ENCODE results near the gene NOC4L. TPM values are rescaled to one million over a fixed set of nuclear protein-coding genes. Genes with fewer than 3 reads are reported as not detected.

Gene NOC4L
- total RNA-seq, 1 donor from 2014 or later: 14.6 TPM

- DNase-seq (ENCODE audit: low spot score): no peak
Observed at GRCh38 chr12:132196038-132196872, 52.0 kb downstream of the NOC4L start.

DNA sequence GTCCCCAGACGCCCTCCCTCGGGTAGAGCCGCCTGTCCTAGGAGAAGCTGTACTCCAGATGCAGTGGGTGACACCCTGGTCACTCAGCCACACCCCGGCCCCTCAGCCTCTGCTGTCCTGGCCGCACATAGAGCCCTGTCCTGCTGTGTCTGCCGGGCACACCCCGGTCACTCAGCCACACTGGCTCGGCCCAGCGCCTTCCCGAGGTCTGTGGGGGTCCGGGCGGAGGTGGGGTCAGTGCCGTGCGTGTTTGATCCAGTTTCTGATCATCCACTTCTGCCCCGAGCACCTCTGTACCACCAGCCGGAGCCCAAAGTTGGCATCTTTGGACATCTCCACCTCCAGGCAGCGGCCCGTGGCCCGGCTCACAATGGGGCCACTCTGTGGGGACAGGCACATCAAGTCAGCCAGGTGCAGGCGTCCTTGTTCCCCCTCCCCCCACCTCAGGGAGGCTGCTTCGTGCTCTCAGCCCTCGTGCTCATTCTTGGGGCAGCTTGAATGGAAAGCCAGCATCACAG, 52.7 kb downstream of the NOC4L start:
- no peak for DNase-seq (ENCODE audit: low spot score)

GRCh38 chr12:132197581-132198354, 53.5 kb downstream of the NOC4L start:
- no peak for DNase-seq (ENCODE audit: low spot score)

DNA sequence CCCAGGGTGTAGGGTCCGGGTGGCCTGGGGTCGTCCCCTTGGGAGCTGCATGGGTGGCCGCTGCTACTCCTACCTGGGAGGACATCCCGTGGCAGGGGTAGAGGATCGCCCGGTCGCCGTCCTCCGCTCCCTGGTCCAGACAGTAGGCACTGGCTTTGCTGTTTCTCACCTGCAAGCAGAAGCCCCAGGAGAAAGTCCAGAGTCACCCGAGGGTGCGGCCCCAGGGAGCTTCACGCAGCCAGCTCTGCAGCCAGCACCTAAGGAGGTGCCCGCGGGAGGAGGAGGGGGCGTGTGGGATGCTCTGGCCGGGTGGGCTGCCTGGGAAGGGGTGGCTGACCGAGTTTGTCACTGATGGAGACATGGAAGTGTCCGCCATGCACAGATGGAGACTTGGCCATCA, 54.8 kb downstream of the NOC4L start:
- DNase-seq (ENCODE audit: low spot score): no peak

GRCh38 chr12:132199526-132200319, 55.5 kb downstream of the NOC4L start:
- no peak for DNase-seq (ENCODE audit: low spot score)

DNA sequence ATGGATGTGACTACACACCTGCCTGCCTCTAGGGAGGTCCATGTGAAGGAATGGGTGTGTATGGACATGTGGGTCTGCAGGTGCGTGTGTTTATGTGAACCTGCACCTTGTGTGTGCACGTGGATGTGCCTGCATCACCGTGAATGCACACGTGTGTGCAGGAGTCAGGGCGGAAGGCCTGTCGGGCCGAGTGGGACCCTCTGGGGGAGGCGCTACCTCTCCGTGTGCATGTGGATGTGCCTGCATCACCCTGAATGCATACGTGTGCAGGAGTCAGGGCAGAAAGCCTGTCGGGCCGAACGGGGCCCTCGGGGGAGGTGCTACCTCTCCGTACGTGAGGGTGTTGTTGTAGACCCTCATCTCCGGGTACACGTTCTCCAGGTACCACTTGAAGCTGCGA, 56.5 kb downstream of the NOC4L start:
- no peak for DNase-seq (ENCODE audit: low spot score)

GRCh38 chr12:132201391-132202120, 57.3 kb downstream of the NOC4L start:
- DNase-seq (ENCODE audit: low spot score): no peak

Other genes with a start within 250 kb of the NOC4L start
- gene ULK1, start 249.8 kb upstream of the NOC4L start, total RNA-seq: 19.4 TPM
- gene PUS1, start 215.2 kb upstream of the NOC4L start, total RNA-seq: 38.1 TPM
- 43.2 TPM for gene EP400, start 194.5 kb upstream of the NOC4L start, total RNA-seq
- gene DDX51, start 138 bp upstream of the NOC4L start, total RNA-seq: 15.1 TPM
- not detected for gene GALNT9, start 185.1 kb downstream of the NOC4L start, total RNA-seq

Measured in mesenteric fat pad (tissue), 1 donor.